Activated CD4-positive, alpha-beta T cell treated with anti-CD3 and anti-CD28 coated beads, Interleukin-10, Interleukin-2, amounts not matched to agents 100 ng/mL and 50 ng/mL, durations not matched to agents 16 hours and 8 hours (primary cell): ENCODE data around the gene RPS3A.
"Not testable (repeated sequence)": the region's sequence is repeated elsewhere in the genome, so short reads cannot be mapped to it uniquely, and the experiment has no call there.

Source experiments
- DNase-seq: peaks from one replicate; pipeline ENCODE4 v3.0.0-alpha.2; 2020

Gene RPS3A

DNA sequence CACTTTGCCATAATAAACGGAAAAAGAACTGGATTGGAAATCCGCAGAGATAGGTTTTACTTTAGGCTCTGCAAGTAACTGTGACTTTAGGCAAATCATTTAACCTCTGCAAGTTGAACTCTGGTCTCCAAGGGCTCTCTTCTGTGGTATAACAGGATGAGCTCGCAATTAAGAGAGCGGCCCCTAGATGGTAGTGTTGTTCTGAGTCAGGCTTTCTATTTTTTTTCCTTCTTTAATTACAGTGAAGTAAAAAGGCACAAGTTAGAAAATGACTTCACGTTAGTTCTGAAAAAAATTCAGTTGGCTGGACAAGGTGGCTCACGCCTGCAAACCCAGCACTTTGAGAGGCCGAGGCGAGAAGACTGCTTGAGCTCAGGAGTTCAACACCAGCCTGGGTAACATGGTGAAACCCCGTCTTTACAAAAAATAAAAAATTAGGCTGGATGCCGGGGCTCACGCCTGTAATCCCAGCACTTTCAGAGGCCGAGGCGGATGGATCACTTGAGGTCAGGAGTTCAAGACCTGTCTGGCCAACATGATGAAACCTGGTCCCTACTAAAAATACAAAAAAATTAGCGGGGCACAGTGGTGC, 18.0 kb downstream of the RPS3A start:
- DNase-seq: peak; percentile 65

DNA sequence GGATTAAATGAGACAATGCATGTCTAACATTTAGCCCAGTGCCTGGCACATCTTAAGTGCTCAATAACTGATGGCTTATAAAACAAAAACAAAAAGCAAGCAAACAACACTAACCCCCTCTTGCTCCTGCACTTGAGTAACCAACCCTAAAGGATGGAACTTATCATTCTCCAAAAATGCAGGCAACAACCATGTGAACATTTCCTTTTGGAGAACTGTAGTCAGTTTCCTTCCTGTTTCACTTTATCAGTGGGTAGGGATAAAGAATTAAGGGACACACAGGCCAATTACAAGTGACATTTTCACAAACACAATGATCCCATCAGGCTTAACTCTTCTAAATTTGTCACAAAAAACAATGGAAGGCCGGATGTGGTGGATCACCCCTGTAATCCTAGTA, 30.4 kb downstream of the RPS3A start:
- no peak for DNase-seq

DNA sequence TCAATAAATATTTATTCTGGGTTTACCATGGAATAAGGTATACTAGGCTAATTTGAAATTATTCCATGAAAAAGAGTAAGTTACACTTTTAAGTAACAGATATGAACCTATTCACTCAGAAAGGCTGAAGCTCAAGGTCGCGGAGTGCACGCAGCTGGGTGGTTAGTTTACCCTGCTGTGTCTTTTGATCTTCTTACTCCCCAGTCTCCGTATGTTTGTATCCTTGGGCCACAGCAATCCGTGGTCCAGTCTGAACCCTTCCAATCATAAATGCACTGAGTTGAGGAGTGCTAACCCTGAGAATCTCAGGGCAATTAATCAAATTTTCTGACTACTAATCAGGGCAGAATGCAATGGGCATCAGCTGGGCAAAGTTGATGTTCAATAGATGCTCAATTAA, 33.9 kb downstream of the RPS3A start:
- DNase-seq: no peak

DNA sequence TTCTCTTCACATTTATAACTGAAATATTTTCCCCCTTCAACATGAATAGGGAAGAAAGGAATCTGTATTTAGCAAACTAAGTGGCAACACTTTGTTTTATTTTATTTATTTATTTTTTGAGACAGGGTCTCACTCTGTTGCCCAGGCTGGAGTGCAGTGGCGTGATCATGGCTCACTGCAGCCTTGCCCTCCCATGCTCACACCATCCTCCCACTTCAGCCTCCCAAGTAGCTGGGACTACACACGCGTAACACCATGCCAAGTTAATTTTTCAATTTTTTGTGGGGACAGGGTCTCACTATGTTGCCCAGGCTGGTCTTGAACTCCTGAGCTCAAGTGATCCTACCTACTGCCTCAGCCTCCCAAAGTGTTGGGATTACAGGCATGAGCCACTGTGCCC, 36.6 kb downstream of the RPS3A start:
- not testable (repeated sequence) for DNase-seq

DNA sequence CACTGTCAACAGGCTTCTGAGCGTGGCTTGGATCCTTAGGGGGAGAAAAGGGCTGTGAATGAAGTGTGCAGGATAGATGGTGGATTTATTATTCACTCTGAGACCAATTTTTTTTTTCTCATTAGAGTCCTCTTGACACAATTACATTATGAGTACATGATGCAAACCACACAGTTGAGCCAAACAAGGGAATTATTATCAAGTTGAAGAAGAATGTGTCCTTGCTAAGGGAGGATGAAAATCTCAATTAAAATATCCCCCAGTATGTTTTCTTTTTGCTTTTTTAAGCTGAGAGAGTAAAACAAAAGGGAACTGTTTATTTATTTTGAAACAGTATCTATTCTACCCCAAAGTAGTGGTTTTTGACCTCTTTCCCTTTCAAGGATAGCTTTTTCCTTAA, 40.4 kb downstream of the RPS3A start:
- no peak for DNase-seq

DNA sequence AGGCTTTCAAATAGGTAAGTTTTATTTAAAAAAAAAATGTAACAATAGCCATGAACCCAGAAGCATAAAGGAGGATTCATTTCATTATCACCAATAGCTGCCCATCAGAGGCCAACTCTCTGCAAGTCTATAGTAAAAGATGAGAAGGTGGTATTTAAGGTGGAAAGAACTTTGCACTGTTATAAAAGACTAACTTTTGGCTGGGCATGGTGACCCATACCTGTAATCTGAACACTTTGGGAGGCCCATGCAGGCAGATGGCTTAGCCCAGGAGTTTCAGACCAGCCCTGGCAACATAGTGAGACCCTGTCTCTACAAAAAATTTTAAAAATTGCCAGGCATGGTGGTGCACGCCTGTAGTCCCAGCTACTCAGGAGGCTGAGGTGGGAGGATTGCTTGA, 43.3 kb downstream of the RPS3A start:
- no peak for DNase-seq

DNA sequence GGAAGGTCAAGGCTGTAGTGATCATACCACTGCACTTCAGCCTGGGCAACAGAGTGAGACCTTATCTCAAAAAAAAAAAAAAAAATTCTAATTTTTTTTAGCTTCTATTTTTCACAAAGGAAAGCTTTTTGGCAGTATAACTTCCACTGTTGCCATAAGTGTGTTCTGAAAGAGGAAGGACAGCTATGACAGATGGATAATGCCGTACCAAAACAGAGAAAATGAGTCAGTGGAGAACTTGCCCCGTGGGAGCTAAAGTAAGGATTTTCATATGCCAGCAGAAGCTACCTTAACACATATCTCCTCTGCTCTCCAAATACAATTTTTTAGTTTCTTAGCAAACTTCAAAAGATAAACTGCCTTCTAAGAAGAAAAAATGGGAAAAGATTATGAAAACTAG, 43.7 kb downstream of the RPS3A start:
- no peak for DNase-seq

DNA sequence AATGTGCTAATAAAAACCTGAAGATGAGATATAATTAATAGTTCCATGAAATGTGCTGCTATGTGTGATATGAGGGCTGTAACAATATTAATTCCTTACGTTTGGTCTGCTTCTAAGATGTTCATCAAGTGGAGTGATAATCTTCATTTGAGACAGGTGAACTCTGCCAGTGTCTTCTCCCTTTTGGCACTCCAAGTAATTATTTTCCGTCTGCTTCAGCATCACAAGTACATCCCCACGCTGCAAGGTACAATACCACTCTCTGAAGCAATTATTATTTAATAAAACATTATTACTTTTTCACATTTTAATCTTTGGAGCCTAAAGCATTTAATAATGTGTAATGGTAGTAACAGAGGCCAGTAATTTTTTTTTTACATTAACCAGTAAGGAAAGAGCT, 44.4 kb downstream of the RPS3A start:
- no peak for DNase-seq

DNA sequence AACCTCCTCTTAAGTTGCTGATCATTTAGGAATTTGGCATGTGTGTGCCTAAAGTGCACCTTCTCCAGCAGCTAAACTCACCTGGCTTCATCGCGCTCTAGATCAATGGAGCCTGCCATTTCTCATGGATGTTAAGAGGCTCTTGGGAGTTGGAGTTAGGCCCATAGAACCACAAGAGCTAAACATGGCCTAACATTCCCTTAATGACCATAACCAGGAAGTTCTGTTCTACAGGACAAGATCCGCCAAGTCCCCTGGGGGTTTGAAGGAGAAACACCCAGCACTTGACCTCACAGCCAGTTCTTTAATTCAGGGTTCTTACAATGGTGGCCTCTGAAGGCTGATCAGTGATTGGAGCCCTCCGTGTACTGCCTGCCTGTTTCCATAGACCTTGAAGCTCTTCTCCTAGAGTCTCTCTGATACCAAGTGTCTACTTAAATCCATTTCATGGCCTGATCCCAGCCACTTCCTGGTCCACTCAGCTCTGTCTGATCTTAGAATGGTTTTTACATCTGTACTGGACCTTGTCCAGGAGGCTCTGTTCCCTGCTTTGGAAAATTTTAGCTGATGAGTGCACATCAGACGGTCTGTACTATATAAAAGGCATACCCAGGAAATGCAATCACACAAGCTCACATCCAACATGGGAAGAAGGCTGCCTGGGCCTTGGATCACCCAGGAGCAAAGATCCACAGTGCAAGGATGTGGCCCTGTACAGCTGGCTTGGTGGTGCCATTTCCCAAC, 45.1 kb downstream of the RPS3A start:
- DNase-seq: no peak

DNA sequence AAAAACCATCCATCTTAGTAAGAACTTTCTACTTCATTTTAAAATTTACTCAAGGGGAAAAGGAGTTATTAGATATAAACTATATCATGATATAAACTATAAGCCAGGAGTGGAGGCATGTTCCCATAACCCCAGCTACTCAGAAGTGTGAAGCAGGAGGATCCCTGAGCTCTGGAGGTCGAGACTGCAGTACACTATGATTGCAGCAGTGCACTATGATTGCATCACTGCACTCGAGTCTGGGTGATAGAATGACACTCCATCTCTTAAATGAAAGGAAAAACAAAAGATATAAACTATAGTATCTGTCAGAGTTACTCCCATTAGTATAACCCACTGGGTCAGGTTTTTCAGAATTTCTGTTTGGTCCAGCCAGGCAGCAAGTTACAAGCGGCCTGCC, 47.6 kb downstream of the RPS3A start:
- DNase-seq: no peak

DNA sequence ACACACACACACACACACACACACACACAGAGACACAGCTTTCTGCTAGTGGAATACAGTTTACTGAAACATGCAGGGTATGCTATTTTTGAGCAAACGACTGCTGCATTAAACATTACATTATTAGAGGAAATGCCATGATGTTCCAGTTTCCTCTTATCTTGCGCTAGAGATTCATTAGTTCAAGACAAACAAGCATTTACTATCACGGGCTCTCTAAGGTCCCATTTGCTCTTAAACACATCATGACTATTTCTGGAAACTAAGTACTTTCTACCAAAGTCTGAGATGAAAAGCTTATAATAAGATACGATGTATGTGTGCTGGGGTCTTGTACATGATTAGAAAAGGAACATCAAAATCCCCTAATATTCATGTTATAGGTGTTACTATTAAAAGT, 48.8 kb downstream of the RPS3A start:
- DNase-seq: no peak

DNA sequence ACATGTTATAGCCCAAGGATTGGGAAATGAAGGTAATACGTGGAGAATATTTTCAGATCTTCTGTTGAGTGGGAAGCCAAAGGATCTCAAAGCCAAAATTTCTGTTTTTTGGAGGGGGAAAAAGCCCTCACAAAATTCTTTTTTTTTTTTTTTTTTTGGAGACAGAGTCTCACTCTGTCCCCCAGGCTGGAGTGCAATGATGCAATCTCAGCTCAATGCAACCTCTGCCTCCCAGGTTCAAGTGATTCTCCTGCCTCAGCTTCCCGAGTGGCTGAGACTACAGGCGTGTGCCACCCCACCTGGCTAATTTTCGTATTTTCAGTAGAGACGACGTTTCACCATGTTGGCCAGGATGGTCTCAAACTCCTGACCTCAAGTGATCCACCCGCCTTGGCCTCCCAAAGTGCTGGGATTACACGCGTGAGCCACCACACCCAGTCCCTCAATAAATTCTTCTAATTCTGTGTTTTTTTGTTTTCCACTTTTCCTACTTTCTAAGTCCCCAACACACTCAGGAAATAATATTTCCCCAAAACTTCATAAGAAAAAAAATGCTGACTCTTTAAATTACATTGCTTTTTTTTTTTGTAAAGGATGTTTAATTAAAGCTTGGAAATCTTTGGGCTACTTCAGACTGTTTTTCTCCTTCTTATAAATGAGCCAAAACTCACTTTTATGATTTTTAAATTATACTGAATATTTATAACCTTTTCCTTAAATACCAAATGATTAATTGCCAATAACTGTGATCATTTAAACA, 51.6 kb downstream of the RPS3A start:
- DNase-seq: no peak

DNA sequence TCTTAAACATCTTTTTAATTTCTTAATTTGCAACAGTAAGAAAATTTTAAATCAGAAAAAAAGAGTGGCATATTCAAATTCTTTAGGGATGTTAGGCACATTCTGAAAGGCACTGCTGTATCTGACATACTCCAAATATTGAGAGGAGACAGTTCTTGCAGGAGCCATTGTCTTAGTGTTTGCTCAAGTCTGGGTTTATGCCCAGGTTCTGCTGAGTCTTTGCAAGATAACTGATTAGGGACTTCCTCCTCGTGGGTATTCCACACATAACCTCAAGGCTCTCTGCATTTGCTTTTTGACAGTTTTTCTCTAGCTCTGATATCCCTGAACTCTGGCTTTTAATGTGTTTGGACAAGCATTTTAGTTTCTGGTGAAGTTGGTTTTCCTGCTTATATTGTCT, 52.6 kb downstream of the RPS3A start:
- DNase-seq: no peak

DNA sequence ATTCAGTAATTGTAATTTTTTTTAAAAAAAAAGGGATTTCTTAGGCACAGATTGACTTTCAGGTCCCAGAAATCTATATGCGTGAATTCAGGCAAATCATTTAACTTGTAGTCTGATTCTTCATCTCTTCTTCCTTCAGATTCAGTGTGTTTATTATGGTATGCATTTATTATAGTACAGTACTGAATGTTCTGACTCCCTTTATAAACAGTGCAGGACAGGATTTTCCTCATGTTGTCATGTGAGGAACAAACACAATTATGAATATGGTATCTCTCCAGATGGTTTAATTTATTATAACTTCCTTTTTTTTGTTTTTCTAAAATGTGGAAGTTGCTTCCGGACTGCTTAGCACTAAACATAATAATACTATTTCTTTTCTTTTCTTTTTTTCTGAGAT, 54.2 kb downstream of the RPS3A start:
- DNase-seq: no peak
